ACHN (cell line): Measurements from ENCODE around the gene OGDHL.
"Not testable (repeated sequence)": the region's sequence is repeated elsewhere in the genome, so short reads cannot be mapped to it uniquely, and the experiment has no call there.

Experiments
- DNase-seq: peaks from one replicate; pipeline ENCODE4 v3.0.0-alpha.2; 2015
- in situ Hi-C: cut with HindIII; loops from 2 replicates; pipeline ENCODE4 v1.10.0; 2017; ENCODE audit warnings: low sequenced_read_pairs, low pct_ligation_motif_present, low pct_unique_long_range_greater_than_20kb

The OGDHL gene

DNA sequence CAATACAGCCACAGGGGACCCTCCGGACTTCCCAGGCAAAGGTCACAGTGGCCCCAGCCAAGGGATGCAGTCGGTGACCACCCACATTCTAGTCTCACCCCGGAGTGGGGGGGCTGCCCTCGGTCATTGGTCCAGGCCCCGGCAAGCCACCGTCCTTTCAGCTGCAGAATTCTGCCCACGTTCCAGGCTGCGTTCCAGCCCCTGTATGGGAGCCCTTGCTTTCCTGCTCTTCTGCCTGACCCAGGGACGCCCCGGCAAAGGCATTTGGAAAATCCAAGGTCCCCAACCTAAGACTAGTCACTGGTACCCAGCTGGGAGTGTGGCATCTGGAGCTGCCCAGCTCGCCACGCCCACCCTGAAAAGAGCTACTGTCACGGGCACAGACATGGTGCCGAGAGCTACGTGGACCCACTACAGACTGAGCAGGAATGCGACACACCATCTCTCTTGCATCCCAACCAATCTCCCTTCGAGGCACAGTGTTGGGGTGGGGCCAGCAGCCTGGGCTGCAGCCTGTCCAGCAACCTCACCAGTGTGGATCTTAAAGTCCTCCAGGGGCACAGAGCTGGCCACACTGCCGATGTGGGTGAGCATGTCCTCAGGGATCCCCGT lies 18.6 kb downstream of the OGDHL start:
- in situ Hi-C loops, result no loop called here
- DNase-seq, result no peak

DNA sequence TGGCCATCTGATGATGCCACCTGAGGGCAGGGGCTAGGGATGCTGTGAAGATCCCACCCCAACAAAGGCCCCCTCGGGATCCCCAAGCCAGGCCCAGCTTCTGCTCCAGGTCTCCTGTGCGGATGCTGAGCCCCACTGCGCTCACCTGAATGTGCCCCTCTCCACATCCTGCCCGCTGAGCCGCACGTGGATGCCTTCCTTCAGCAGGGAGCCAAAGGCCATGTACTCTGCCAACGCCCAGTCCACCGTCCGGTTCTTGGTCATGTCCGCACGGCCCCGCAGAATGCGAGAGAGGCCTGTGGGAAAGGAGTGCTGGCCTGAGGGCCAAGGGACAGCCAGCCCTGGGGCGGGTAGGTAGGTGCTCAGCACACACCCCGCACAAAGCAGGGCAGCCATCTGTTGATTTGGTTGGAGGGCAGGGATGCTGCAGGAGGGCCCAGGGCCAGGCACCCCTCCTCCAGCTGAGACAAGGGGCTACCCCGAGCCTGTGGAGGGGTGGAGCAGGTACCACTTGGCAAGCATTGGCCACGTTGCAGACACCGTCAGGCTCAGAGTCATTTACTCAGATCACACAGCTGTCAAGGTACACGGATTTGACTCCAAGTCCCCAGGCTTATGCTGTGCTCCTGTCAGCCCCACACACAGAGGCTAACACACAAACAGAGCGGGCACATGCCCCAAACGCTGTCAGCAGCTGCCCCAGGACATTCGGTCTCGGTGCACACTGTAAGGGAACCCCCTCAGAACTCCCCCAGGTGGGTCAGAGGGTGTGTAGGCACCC lies 19.2 kb downstream of the OGDHL start:
- in situ Hi-C loops, result no loop called here

GRCh38 chr10:49741108-49741995 lies 20.8 kb downstream of the OGDHL start:
- in situ Hi-C loops, result no loop called here
- DNase-seq, result peak; percentile 9

More for the DNA sequence above, 19.2 kb downstream of the OGDHL start:
- DNase-seq, result no peak

GRCh38 chr10:49740346-49741107 lies 21.6 kb downstream of the OGDHL start:
- no peak for DNase-seq
- in situ Hi-C loops, result no loop called here

GRCh38 chr10:49739426-49739825 lies 22.7 kb downstream of the OGDHL start:
- in situ Hi-C loops, result no loop called here
- DNase-seq, result no peak

- DNase-seq, result no peak
- in situ Hi-C loops, result no loop called here
Observed at GRCh38 chr10:49738616-49739360, 23.3 kb downstream of the OGDHL start.

DNA sequence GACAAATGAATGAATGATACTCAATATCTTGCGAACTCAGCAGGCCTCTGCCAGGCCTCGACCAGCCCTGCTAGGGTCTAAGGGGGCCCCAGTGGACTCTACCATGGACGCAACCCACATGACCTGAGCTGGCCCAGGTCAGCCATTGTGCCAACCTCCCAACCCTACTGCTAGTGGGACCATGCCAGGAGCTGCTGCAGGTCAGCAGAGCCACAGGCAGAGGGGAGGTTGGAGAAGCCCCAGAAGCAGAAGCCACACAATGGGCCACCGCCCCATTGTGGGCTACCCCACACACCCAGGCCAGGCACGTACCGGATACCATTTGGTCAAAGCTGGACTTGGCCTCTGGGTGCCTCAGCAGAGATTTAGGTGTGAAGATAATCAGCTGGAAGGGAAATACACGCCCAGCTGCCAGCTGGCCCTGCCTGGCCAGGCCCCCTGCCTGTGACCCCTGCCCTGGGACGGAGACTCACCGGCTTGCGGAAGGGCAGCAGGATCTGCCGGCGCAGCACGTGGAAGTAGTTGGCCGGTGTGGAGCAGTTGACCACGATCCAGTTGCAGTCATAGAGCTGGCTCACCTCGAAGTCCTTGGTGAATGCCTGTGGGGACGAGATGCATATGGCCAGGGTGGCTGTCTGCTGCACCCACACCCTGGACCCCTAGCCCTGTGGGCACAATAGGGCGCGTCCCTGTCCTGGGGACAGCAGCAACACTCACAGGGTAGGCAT lies 24.5 kb downstream of the OGDHL start:
- DNase-seq, result no peak
- in situ Hi-C loops, result no loop called here

DNA sequence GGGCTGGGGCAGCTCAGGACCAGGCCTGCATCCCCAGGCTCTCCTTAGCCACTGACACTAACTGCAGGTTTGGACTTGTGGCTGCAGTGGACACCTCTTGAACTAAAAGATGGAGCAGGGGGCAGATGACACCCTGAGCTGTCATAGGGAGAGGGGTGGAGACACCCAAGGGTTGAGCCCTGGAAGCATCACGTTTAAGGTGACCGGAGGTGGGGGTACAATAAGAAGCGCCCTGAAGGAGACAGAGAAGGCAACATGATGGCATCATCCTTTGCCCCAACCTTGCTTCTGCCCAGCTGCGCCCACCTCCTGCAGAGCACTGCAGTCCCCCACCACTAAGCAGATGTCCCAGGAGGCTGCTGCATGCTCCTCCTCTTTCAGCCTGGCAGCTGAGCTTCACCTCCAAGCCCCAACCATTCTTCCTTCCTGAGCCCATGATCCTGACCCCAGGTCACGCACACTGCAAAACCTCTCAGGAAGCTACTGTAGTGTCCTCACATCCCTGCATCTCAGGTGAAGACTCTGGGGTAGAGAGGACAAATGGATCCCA lies 25.5 kb downstream of the OGDHL start:
- in situ Hi-C loops, result no loop called here
- DNase-seq, result no peak

DNA sequence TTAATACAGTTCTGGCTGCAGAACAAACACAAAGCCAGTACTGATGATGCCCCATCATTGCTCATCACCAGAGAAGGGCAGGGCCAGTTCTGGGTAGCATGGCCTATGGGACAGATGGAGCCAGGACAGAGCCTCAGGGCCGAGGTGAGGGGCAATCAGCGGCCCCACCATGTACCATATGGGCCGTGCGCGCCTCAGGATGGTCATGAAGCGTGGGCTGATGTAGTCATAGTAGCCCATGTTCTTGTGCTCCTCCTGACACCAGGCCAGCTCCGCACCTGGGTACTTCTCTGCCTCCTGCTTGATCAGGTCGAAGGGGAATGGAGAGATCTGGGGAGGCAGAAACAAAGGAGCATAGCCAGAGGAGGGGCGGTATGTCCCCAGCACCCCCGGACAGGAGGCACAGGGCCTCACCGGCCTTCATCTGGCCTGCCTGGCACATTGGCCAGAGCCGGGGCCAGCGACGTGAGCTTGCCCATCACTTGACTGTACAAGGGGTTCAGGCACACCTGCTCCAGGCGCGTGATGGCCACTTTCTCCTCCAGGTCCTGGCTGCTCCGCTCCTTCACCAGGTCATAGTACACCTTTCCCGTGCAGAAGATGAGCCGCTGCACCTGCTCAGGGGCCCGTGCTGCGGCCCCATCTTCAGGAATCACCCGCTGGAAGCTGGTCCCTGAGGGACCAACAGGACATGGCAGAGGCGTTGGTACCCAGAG lies 26.1 kb downstream of the OGDHL start:
- in situ Hi-C loops, result no loop called here
- DNase-seq, result no peak

DNA sequence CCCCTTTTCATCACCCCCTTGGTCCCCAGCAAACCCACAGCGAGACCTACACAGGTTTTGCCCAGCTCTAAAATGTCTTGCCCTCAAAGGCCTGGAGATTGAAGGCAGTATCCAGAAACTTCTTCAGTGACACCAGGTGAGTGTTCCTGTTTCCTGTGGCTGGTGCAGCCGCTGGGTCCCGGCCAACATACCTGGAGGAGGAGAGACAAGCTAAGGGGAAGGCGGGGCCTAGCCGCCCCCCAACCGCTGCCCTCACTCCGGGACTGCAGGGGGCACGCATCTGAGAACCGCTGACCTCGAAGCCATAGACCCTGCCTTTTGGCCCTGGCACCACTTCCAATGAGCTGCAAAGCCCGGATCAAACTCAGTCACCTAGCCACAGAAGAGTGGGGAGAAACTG lies 27.0 kb downstream of the OGDHL start:
- in situ Hi-C loops, result no loop called here
- DNase-seq, result no peak

DNA sequence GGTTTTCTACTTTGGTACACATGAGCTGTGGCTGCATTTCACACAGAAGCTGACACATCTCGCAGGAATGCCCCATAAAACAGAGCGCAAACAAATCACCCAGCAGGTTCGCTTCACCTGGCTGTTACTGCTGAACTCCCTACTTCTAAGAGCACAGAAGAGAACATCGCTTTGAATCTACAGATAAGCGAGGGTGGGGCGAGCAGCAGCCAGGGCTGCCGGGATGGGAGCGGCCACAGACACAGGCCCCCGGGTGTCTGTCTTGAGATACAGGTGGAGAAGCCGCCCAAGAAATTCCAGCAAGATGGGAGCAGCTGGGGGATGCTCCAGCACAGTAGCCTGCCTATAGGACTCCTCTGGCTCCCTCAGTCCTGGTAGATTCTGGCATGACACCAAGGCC lies 27.4 kb downstream of the OGDHL start:
- in situ Hi-C loops, result no loop called here
- no peak for DNase-seq

DNA sequence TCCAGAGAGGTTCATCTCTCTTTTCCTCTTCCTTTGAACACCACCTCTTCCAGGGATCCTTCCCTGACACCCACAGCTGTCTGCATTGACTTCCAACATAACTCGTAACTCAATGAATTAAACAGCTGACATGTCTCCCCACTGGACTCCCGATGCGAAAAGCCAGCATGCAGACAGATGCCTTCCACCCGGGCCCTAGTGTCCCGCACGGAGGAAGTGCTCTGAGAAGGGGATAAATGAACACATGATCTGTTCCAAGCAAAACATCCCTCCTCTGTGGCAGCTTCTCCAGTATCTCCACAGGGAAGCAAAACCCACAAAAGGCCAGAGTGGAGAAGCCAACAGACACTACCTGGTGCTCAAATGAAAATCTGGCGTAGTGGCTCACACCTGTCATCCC lies 28.3 kb downstream of the OGDHL start:
- in situ Hi-C loops, result no loop called here
- DNase-seq, result no peak

- DNase-seq, result no peak
- in situ Hi-C loops, result no loop called here
Observed at GRCh38 chr10:49726593-49726992, 35.5 kb downstream of the OGDHL start.

DNA sequence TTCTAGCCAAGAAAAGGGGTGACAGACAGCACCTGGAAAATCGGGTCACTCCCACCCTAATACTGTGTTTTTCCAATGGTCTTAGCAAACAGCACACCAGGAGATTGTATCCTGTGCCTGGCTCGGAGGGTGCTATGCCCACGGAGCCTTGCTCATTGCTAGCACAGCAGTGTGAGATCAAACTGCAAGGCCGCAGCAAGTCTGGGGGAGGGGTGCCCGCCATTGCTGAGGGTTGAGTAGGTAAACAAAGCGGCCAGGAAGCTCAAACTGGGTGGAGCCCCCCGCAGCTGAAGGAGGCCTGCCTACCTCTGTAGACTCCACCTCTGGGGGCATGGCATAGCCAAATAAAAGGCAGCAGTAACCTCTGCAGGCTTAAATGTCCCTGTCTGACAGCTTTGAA lies 47.0 kb downstream of the OGDHL start:
- DNase-seq, in situ Hi-C loops: not testable (repeated sequence)

GRCh38 chr10:49713266-49713665 lies 48.9 kb downstream of the OGDHL start:
- in situ Hi-C loops, result no loop called here

DNA sequence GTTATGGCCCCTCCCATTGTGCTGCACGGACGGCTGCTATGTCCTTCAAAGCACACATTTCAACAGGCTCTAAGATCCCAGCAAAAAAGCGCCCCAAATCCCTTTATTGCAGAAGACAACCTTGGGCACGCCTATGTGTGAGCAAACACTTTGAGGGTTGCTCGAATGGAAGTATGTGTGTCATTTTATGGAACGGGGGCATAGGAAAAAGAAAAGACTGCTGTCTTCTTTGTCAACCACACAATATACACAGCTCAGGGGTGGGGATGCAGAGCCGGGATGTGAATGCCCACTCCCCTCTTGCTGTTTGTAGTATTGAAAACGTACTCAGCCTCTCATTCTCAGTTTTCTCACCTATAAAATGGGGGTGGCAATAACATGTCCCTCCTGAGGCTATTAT lies 50.6 kb downstream of the OGDHL start:
- in situ Hi-C loops, result no loop called here
- DNase-seq, result no peak

More at GRCh38 chr10:49713266-49713665, 48.9 kb downstream of the OGDHL start:
- DNase-seq, result no peak

DNA sequence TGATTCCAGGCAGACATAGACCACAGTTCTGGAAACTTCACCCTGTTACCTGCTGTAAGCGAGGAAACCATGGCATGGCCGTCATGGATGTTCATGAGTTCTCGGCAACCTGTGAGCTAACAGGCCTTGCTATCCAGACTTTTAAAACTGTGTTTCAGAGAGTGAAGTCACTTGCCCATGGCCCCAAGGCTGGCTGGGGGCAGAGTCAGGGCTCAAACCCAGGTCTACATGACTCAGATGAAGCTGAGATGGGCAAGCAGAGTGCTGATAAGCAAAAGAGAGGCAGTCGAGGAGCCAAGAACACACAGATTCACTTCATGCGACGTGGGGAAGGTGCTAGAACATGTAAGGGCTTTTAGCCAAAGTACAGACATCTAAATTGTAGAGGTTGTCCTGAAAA lies 51.2 kb downstream of the OGDHL start:
- in situ Hi-C loops, result no loop called here
- DNase-seq, result no peak
